Measurements from ENCODE around the gene PITPNB. TPM values are rescaled to one million over a fixed set of nuclear protein-coding genes. Genes with fewer than 3 reads are reported as not detected.

PITPNB gene
- total RNA-seq, 1 experiment from 2014 or later, result 24.2 TPM

DNA sequence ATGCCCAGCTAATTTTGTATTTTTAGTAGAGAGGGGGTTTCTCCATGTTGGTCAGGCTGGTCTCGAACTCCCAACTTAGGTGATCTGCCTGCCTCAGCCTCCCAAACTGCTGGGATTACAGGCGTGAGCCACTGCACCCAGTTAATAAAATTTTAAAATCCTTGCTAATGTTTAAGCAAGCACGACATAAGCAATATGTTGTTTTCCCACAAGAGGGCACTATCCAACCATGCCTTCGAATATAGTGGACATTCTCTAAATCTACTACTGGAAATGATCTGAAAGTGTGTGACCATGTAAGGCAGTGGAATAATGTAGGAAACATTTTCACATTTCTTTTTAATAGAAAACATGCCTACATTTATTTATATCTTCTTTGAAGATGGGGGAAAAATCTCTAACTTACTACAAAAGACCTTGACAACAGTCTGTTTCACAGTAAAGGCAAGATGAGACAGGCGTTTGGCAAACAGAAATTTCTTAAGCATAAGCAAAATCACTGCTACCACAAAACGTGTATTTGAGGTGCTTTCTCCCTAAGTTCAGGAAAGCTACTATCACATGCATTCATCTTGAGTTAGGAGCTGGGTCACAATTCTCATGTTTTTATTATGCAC lies 38.2 kb downstream of the PITPNB start:
- peak; percentile 72 for DNase-seq (ENCODE audit: low read depth)

GRCh38 chr22:27879923-27880322 lies 39.1 kb downstream of the PITPNB start:
- DNase-seq (ENCODE audit: low read depth), result peak; percentile 50

DNA sequence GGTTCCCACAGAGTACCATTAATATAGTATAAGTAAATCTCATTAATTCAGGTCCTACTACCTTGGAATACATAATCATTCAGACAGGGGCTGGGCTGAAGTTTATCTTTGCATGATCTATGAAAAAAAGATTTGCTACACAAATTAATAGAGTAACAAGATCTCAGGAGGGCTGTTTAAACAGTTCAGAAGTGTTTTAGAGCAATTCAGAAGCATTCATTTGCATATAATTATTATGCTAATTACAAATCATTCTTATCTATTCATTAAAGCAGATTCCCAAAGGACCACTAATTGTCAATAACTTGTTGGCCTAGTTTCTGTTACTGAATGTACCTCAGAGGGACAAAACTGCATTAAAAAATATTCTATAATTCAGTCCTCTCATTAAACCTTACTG lies 40.5 kb downstream of the PITPNB start:
- DNase-seq (ENCODE audit: low read depth), result no peak

- DNase-seq (ENCODE audit: low read depth), result no peak
Measured at GRCh38 chr22:27877501-27877900, 41.6 kb downstream of the PITPNB start.

DNA sequence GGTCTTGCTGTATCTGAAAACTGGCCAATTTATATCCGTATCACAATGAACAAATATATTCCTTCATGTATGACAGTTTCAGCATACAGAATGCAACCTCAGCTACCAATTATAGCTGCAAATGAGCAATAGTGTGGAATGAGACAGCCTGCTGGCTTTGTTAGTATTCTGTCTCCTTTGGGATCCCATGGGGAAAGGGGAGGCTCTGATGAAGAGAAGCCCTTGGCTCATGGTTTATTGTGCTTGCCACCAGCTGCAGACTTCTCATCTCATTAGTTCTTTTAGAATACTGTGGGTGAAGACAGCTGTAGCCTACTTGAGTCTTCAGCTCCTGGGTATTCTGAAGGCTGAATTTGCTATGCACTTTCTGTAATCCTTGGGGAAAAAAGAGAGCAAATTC lies 42.4 kb downstream of the PITPNB start:
- DNase-seq (ENCODE audit: low read depth), result peak; percentile 90

- no peak for DNase-seq (ENCODE audit: low read depth)
Measured at GRCh38 chr22:27875951-27876350, 43.1 kb downstream of the PITPNB start.

- DNase-seq (ENCODE audit: low read depth), result no peak
Measured at GRCh38 chr22:27874764-27875163, 44.3 kb downstream of the PITPNB start.

DNA sequence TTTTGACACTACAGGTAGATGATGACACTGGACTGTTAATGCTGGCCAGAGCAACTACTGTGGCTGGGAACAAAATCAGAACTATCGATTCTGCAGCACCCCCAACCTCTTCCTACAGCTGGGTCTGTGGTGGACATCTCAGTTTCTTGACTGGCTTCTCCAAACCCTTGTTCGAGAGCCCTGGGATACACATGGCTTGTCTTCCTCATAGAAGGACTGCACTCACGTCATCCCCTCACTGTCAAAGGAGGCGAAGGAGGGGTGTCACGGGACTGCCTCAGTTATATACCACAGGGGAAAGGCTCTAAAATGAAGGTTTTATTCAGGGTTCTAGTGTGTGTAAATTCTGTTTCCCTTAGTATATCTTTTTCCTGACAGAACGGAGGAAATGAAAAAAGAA lies 44.9 kb downstream of the PITPNB start:
- no peak for DNase-seq (ENCODE audit: low read depth)

DNA sequence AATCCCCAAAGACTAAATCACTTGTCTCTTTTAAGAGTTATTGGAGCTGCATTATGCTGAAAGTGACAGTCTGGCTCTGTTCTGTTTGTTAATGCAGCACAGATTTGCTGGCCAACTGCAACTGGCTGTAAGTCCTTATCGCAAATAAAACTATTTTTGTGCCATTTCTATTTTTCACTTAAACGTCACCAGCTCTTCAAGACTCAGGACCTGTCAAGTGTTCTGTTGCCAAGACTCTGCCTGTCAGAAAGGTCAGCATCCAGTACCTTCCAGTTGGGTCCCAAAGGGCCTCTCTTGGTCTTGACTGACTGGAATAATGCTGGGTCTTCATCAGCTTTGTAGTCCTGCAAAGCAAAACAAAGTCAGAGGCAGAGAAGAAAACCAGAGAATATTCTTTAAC lies 45.6 kb downstream of the PITPNB start:
- DNase-seq (ENCODE audit: low read depth), result no peak

DNA sequence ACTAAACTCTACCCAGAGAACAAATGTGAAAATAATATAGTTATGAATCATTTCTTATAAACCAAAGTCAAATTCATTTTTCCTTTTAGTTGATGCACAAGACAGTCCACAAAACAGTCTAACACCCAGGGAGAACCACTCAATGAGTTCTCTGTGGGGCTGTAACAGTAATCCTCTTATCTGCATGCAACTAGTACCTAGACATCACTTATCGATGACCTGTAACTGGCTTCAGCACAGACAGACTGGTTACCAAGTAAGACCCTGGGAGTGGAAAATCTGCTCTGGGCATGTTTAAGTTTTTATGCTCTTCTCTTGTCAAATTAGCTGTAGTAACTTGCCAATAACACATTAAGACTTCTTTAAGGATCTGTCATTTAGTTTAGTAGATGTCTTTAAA lies 46.6 kb downstream of the PITPNB start:
- DNase-seq (ENCODE audit: low read depth), result no peak

DNA sequence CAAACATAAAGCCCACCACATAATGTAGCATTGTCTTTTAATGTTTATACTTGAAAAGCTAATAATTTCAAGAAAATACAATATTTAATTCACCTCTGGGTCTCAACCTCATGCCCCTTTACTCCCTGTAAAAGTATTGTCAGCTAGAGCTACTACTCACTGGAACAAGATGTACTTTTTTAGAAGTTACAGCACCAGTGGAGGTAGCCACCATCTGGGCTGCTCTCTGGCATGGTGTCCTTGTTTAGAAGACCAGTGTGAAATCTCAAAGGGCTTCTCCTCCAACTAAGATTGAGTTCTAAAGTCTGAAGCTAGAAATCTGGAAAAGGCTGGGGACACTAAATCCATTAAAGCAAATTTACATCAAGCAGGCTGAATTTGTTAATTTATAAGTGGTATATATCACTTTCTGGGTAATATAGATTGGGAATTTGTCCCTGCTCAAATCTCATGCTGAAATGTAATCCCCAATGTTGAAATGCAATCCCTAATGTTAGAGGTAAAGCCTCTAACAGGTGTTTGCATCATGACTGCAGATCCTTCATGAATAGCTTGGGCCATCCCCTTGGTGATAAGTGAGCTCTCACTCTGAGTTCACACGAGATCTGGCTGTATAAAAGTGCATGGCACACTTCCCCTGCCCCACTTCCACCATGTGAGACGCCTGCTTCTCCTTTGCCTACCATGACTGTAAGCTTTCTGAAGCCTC lies 47.6 kb downstream of the PITPNB start:
- no peak for DNase-seq (ENCODE audit: low read depth)

DNA sequence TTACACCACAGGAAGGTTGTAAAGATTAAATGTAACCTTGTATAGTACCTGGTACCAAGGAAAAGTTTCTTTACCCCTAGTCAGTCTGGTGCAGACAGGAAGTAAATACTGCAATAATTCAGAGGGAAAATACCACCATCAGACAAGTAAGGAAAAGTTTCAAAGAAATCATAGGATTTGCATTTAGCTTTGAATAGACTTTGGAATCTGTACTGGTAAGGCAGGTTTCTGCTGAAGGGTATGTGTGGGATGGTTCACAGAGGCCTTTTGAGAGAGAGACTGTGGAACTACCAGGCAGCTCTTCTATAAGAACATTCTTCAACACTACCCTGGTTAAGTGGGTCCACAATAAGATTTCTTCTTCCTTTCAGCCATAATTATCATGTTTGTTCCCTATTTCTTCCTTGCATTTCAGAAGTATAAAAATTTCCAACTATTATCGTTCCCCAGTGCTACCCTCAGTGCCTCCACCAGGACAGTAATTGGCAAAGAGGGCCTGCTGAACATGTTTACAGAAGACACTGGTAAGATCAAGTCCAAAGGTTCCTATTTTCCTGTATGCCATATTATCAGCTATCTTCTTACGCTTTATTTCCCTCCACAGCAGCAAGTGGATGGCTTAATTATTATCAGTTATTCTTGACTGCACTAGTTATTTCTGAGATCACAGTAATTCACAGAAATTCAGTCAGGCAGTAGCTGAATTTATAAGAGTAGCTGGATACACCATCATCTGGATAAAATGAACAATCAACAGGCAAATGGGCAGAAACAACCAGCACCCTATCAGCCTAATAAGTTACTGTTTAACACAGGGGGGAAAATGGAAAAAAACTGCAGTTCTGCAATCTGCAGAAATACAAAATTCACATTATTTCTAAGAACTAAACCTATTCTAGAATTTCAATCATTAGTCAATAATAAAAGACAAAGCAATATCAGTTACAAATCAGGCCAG lies 48.5 kb downstream of the PITPNB start:
- DNase-seq (ENCODE audit: low read depth), result no peak

DNA sequence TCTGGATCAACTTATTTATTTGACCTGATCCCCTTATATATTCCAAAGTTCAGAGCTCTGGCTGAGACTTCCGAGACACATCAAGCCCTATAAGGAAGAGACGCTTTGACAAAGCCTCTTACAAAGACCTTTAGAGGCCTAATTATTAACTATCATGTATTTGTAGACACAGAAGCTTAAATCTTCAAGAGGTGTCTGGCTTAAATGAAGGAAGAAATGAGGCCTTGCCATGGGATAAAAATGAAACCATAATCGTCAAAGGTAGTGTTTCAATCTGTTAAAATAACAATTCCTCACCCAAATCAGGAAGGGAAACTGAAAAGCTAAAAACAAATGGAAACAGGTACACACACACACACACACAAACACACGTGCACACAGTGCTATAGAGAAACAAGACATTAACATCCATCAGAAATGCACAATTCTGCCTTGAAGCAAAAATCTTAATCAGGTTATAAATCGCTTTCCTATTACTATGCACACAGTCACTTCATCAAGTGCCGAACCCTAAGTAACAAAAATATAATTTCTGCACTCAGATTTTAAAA lies 50.2 kb downstream of the PITPNB start:
- DNase-seq (ENCODE audit: low read depth), result no peak

GRCh38 chr22:27867953-27868731 lies 50.9 kb downstream of the PITPNB start:
- DNase-seq (ENCODE audit: low read depth), result no peak

- no peak for DNase-seq (ENCODE audit: low read depth)
Measured at GRCh38 chr22:27867085-27867952, 51.7 kb downstream of the PITPNB start.

DNA sequence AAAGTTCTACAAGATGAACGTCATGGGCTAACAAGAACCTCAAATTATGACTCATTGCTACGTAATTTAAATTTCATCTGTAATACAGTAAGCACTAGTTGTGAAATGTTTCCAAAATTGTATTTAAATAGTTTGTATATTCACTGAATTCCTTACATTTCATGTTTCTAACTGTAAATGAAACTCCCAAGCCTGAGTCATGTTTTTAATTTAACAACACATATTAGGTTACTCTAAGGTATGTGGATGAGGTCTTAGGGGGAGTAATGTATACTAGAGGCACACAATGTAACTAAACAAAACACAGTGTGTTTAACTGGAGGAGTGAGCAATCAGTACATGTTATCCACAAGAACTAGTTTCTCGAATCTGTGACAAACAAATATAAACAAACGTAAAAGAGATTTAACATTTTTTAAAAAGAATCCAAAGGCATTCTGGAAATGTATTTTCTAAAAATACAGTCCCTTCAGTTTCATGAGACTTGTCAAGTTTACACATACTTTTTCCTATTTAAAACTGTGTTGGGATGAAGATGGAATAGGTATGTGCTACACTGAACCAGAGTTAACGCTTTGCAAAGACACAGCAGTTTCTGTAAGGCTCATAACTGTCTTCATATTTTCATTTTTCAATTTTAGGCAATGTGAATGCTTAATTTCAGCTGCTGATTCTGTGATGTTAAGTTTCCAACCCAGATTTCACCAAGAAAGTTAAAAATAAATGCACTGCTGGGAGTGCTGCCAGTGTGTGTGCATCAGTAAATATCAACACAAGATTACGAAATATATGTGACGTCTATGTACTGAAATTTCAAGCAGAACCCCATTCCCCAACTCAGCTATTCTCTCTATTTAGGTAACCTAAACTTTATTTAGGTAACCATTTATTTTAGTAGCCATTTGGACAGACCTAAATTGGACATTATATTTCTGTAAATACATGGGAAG lies 52.6 kb downstream of the PITPNB start:
- DNase-seq (ENCODE audit: low read depth), result peak; percentile 72

- DNase-seq (ENCODE audit: low read depth), result no peak
Measured at GRCh38 chr22:27865496-27865895, 53.6 kb downstream of the PITPNB start.

DNA sequence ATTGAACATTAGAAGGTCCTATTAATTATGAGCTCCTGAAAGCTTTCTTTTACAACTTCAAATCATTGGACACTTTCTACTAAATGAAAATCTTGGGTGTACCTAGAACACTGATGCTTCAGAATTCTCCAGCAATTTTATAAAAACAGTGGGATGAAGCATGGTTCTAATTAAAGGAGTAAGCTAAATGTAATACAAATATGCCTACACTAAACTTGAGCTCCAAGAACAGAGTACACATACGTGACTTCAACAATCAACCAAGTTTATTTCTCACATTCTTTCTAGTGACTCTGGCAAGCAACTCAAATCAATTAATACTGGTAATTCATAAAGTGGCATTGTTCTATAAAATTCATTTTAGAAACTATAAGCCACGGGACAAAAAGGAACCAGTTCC lies 55.5 kb downstream of the PITPNB start:
- no peak for DNase-seq (ENCODE audit: low read depth)

DNA sequence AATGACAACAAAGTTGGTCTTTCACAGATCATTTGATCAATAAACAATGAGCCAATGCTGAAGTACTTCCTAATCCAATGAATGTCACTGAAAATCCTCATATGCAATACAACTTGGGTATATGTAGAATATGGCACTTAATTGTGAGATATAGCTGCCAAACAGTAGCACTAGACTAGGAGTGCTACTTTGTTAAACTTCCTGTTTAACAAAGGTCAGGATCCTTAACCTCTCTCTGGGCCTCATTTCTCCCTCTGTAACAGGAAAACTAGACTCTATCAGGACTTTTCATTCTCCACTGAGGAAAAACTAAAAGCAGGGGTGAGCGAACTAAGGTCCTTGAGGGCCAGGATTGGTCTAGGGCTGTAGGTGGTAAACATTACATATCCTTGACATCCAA lies 56.1 kb downstream of the PITPNB start:
- DNase-seq (ENCODE audit: low read depth), result no peak
